Immature natural killer cell (primary cell): Measurements from ENCODE around the gene PLD6. TPM values are rescaled to one million over a fixed set of nuclear protein-coding genes. Genes with fewer than 3 reads are reported as not detected.
"Not testable (repeated sequence)": the region's sequence is repeated elsewhere in the genome, so short reads cannot be mapped to it uniquely, and the experiment has no call there.

Experiments
- DNase-seq, 3 donors: peaks; one replicate each; pipeline ENCODE4 v3.0.0; 2022; ENCODE audit warnings: mixed read lengths in 1 of 3
- H3K27ac Mint-ChIP-seq, 6 donors: one replicate each; pipeline ENCODE4 v1.8.0; 2020; ENCODE audit warnings: mixed read lengths in 6 of 6, mild to moderate bottlenecking in 5 of 6, inconsistent platforms in 4 of 6, moderate library complexity in 3 of 6
- H3K27me3 Mint-ChIP-seq, 3 donors: one replicate each; pipeline ENCODE4 v1.8.0; 2020 to 2021; ENCODE audit warnings: low read depth in 3 of 3, mild to moderate bottlenecking in 3 of 3, mixed read lengths in 3 of 3, moderate library complexity in 3 of 3, inconsistent platforms in 1 of 3
- H3K36me3 Mint-ChIP-seq, 3 donors: one replicate each; pipeline ENCODE4 v1.8.0; 2020; ENCODE audit warnings: mixed read lengths in 3 of 3, inconsistent platforms in 2 of 3, mild to moderate bottlenecking in 2 of 3
- H3K4me1 Mint-ChIP-seq, 2 donors: one replicate each; pipeline ENCODE4 v1.8.0; 2020; ENCODE audit warnings: inconsistent platforms in 2 of 2, mild to moderate bottlenecking in 2 of 2, mixed read lengths in 2 of 2, moderate library complexity in 1 of 2
- H3K4me3 Mint-ChIP-seq, 5 donors: one replicate each; pipeline ENCODE4 v1.8.0; 2020; ENCODE audit warnings: mild to moderate bottlenecking in 5 of 5, mixed read lengths in 5 of 5, inconsistent platforms in 3 of 5, moderate library complexity in 3 of 5
- H3K9me3 Mint-ChIP-seq, 6 donors: one replicate each; pipeline ENCODE4 v1.8.0; 2020; ENCODE audit warnings: mild to moderate bottlenecking in 6 of 6, mixed read lengths in 6 of 6, inconsistent platforms in 4 of 6, moderate library complexity in 3 of 6
- polyA plus RNA-seq, 3 donors: library from polyadenylated mRNA; unstranded; fragments of 300-500 nt; fragmentation: Illumina TruSeq; gene quantifications; one replicate each; pipeline ENCODE4 v1.2.3, GENCODE V29; 2021

PLD6 gene
- polyA plus RNA-seq: 1 to 10 TPM in 2 of 3 donors, under 1 TPM in 1; 0.41 to 2.5 (median 1.4) TPM

GRCh38 chr17:17206124-17206912 lies at the start of gene PLD6:
Gene PLD6, minus strand, starts transcription at chr17:17206333. Its CDS starts 47 bp downstream, at chr17:17206286.
- peaks cover 45 to 53% of the 10 kb centered on the region in 2 donors for H3K4me1 Mint-ChIP-seq
- H3K9me3 Mint-ChIP-seq: no peaks in the 10 kb centered on the region
- peak within 1 kb of the TSS; percentile 60 to 87 (median 77) for H3K27ac Mint-ChIP-seq

GRCh38 chr17:17255689-17256088 lies 49.6 kb upstream of the PLD6 start:
- H3K4me3 Mint-ChIP-seq, H3K27me3 Mint-ChIP-seq, DNase-seq, H3K27ac Mint-ChIP-seq, H3K9me3 Mint-ChIP-seq, H3K4me1 Mint-ChIP-seq: not testable (repeated sequence)
- H3K36me3 Mint-ChIP-seq: peaks cover 19 to 32% (median 23%) of the 10 kb centered on the region in 3 donors

More at GRCh38 chr17:17206124-17206912, at the start of gene PLD6:
- peaks cover 0 to 3% (median 0%) of the 10 kb centered on the region in 3 donors for H3K36me3 Mint-ChIP-seq
- peak within 1 kb of the TSS; percentile 72 to 90 (median 83) for H3K4me3 Mint-ChIP-seq
- peaks cover 5 to 19% (median 10%) of the 10 kb centered on the region in 3 donors for H3K27me3 Mint-ChIP-seq
- peak; percentile 87 to 92 (median 87) for DNase-seq

- Mint-ChIP-seq H3K4me1 (no peaks in the 10 kb centered on the region), H3K27ac (no peak overlapping the region), H3K4me3 (no peak overlapping the region), H3K36me3 (peaks cover 14 to 20% (median 18%) of the 10 kb centered on the region in 3 donors), H3K27me3 (peaks cover 2% of the 10 kb centered on the region in 3 donors), H3K9me3 (no peaks in the 10 kb centered on the region)
- no peak for DNase-seq
Observed at GRCh38 chr17:17254036-17254435, 47.9 kb upstream of the PLD6 start.

- no peak overlapping the region for H3K4me3 Mint-ChIP-seq
- H3K36me3 Mint-ChIP-seq: peaks cover 12 to 19% (median 16%) of the 10 kb centered on the region in 3 donors
- H3K4me1 Mint-ChIP-seq: no peaks in the 10 kb centered on the region
- H3K9me3 Mint-ChIP-seq: no peaks in the 10 kb centered on the region
- peaks cover 2% of the 10 kb centered on the region in 3 donors for H3K27me3 Mint-ChIP-seq
- no peak overlapping the region for H3K27ac Mint-ChIP-seq
- no peak for DNase-seq
Observed at GRCh38 chr17:17253406-17253805, 47.3 kb upstream of the PLD6 start.

- no peaks in the 10 kb centered on the region for H3K4me1 Mint-ChIP-seq
- H3K4me3 Mint-ChIP-seq: no peak overlapping the region
- DNase-seq: no peak
- H3K27me3 Mint-ChIP-seq: peaks cover 0 to 2% (median 0%) of the 10 kb centered on the region in 3 donors
- H3K9me3 Mint-ChIP-seq: no peaks in the 10 kb centered on the region
- H3K36me3 Mint-ChIP-seq: peaks cover 12 to 24% (median 13%) of the 10 kb centered on the region in 3 donors
- H3K27ac Mint-ChIP-seq: no peak overlapping the region
Observed at GRCh38 chr17:17252149-17252661, 46.1 kb upstream of the PLD6 start.

- Mint-ChIP-seq H3K9me3 (no peaks in the 10 kb centered on the region), H3K4me3 (no peak overlapping the region), H3K27me3 (no peaks in the 10 kb centered on the region), H3K27ac (peak overlapping the region in 2 of 6 donors; percentile 48 to 73), H3K36me3 (peaks cover 4 to 21% (median 16%) of the 10 kb centered on the region in 3 donors), H3K4me1 (no peaks in the 10 kb centered on the region)
- no peak for DNase-seq
Observed at GRCh38 chr17:17246879-17247278, 40.7 kb upstream of the PLD6 start.

- Mint-ChIP-seq H3K27ac (no peak overlapping the region), H3K36me3 (peaks cover 0 to 17% (median 12%) of the 10 kb centered on the region in 3 donors), H3K4me1 (peaks cover 0 to 5% of the 10 kb centered on the region in 2 donors), H3K9me3 (no peaks in the 10 kb centered on the region), H3K4me3 (no peak overlapping the region), H3K27me3 (peaks cover 0 to 2% (median 0%) of the 10 kb centered on the region in 3 donors)
- no peak for DNase-seq
Observed at GRCh38 chr17:17243163-17243562, 37.0 kb upstream of the PLD6 start.

GRCh38 chr17:17242246-17242645 lies 36.1 kb upstream of the PLD6 start:
- H3K4me3 Mint-ChIP-seq: no peak overlapping the region
- H3K27me3 Mint-ChIP-seq: peaks cover 3 to 6% (median 5%) of the 10 kb centered on the region in 3 donors
- H3K9me3 Mint-ChIP-seq: no peaks in the 10 kb centered on the region
- DNase-seq: no peak
- peaks cover 0 to 11% of the 10 kb centered on the region in 2 donors for H3K4me1 Mint-ChIP-seq
- peaks cover 0 to 9% (median 9%) of the 10 kb centered on the region in 3 donors for H3K36me3 Mint-ChIP-seq
- H3K27ac Mint-ChIP-seq: no peak overlapping the region

GRCh38 chr17:17241656-17242055 lies 35.5 kb upstream of the PLD6 start:
- DNase-seq: no peak
- Mint-ChIP-seq H3K27ac (no peak overlapping the region), H3K27me3 (peaks cover 7 to 10% (median 9%) of the 10 kb centered on the region in 3 donors), H3K4me3 (no peak overlapping the region), H3K36me3 (peaks cover 0 to 3% (median 3%) of the 10 kb centered on the region in 3 donors), H3K9me3 (no peaks in the 10 kb centered on the region), H3K4me1 (peaks cover under 1 to 11% of the 10 kb centered on the region in 2 donors)

- Mint-ChIP-seq H3K4me1 (peaks cover 18 to 27% of the 10 kb centered on the region in 2 donors), H3K36me3 (no peaks in the 10 kb centered on the region), H3K9me3 (no peaks in the 10 kb centered on the region), H3K4me3 (peak overlapping the region in 3 of 5 donors; percentile 72 to 97 (median 92)), H3K27ac (peak overlapping the region in 1 of 6 donors; percentile 60), H3K27me3 (peaks cover 12 to 19% (median 17%) of the 10 kb centered on the region in 3 donors)
- no peak for DNase-seq
Observed at GRCh38 chr17:17239832-17240231, 33.7 kb upstream of the PLD6 start.

GRCh38 chr17:17237026-17237799 lies 31.1 kb upstream of the PLD6 start, which contains the start of gene FLCN:
Gene FLCN, minus strand, starts transcription at chr17:17237168. Its CDS starts 9,031 bp downstream, at chr17:17228137.
- peak within 1 kb of the TSS; percentile 97 to 100 (median 98) for H3K27ac Mint-ChIP-seq
- H3K27me3 Mint-ChIP-seq: peaks cover 12 to 19% (median 17%) of the 10 kb centered on the region in 3 donors
- H3K4me3 Mint-ChIP-seq: peak within 1 kb of the TSS; percentile 91 to 98 (median 96)
- H3K36me3 Mint-ChIP-seq: no peaks in the 10 kb centered on the region
- no peaks in the 10 kb centered on the region for H3K9me3 Mint-ChIP-seq
- H3K4me1 Mint-ChIP-seq: peaks cover 23 to 30% of the 10 kb centered on the region in 2 donors
- peak; percentile 91 to 94 (median 94) for DNase-seq

GRCh38 chr17:17236295-17237025 lies 30.3 kb upstream of the PLD6 start:
- Mint-ChIP-seq H3K4me1 (peaks cover 24 to 31% of the 10 kb centered on the region in 2 donors), H3K36me3 (no peaks in the 10 kb centered on the region), H3K27me3 (peaks cover 12 to 19% (median 17%) of the 10 kb centered on the region in 3 donors), H3K27ac (peak overlapping the region; percentile 97 to 100 (median 98)), H3K9me3 (no peaks in the 10 kb centered on the region), H3K4me3 (peak overlapping the region; percentile 91 to 98 (median 96))
- DNase-seq: peak; percentile 3 to 12 (median 11)
